ENCODE results near the gene MGAT4C. TPM values are rescaled to one million over a fixed set of nuclear protein-coding genes. Genes with fewer than 3 reads are reported as not detected.

The MGAT4C gene
- polyA plus RNA-seq, 3 donors, result 1.6 to 1.9 (median 1.6) TPM

DNA sequence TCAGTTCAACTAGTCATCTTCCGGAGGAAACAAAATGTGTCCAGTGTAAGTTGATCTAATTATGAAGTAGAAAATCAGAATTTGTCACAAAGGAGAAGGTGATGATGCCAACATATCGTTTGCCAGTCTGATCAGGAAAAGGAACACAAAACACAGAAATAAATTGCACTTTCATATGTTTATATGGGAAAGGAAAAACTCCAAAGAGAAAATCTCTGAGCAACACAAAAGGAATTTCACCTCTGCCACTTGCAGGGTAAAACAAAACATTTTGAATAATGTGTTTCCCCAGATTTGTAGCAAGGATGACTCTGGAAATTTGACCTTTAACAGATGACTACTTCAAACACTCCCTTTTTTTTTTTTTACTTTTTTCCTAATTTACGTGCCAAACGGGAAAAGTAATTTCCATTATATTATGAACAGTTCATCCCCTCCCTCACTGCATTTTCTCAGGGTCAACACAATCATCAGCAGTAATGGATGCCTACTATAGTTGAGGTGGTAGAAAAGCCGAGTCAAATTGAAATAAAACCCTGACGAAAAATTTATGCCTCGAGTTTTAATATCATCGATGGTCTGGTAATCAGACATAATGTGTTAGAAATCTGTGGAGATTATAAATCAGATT is 25.6 kb downstream of the MGAT4C start:
- DNase-seq (ENCODE audit: low read depth in 3 of 3, low spot score in 2 of 3), result no peak

DNA sequence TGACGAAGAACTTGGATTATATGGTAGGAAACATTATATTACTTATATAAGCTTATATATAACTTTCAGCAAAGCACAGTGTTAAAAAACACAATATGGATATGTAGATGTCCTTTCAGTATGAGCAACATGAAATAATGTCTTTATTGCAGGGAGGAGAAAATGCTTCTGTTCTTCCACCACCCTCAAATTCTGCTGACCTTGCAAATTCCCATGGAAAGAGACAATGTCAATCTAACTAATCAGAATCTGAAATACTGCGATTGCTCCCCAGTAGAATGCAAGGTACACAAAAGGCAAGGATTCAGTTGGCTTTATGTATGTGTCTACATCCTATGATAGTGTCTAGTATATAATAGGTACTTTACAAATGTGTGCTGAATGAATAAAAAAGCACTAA is 26.4 kb downstream of the MGAT4C start:
- DNase-seq (ENCODE audit: low read depth in 3 of 3, low spot score in 2 of 3), result no peak

DNA sequence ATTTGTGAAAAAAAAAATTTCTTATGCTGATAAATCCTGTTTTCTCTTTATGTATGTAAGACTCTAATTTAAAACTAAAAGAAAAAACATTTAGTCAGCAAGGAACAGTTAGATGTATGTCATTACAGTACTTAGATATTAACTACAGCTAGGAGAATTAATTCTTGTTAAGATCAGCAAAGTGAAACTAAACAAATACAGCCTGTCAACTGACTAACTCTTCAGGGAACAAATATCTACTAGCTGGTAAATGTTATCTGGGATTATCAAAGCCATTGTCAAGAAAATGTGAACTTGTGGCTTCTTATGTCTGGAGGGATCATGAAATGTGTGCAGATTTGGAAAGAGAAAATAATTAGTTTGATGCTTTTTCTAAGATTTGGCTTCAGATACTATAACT is 27.5 kb downstream of the MGAT4C start:
- no peak for DNase-seq (ENCODE audit: low read depth in 3 of 3, low spot score in 2 of 3)

DNA sequence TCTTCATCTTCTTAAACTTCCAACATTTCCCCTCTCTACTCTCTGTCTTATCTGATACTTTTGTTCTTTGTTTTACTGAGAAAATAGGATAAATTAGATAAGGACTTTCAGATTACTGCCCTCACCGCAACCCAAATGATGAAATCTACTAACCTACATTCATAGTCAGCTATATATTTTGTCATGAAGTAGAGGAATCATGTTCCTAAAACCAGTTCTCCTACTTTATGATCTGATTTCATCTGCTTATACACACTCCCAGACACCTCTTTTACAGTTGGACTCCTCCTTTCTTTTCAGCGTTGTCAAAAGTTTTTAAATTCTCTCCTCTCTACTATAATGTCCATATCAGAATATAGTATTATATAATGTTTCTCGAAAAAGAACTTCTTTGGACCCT is 29.7 kb downstream of the MGAT4C start:
- no peak for DNase-seq (ENCODE audit: low read depth in 3 of 3, low spot score in 2 of 3)

DNA sequence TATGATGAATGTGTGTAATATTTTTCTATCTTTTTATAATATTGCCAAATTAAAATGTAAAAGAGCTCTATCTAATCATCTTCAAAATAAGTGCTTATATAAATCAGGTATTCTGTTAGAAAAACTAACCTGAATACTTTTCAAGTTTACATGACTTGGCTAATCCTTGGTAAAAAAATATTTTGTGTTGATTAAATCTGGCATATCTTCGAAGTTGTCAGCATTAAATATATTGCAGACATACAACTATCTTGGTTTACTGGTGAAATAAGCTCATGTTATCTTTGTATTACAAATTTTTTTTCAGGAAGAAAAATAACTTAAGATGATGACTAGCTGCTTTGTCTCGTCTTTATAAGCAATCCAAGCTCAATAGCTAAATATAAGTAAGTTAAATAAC is 39.6 kb downstream of the MGAT4C start:
- DNase-seq (ENCODE audit: low read depth in 3 of 3, low spot score in 2 of 3), result no peak

DNA sequence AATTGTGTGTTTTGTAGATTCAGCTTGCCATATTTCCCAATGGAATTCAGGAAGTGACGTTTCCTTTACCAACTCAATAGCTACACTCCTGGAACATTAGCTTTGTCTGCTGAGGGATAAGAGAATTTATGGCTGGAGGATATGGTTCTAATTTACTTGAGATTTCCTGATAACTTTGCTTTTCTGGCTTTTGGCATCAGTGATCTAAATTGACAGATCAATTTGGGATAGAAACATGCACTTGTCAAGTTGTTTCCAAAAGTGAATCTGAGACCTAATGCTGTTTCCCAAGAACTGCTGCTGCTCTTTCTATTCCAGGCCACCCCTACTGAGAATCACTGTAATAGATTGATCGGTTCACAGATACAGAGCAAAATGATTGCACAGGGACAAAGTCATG is 43.2 kb downstream of the MGAT4C start:
- no peak for DNase-seq (ENCODE audit: low read depth in 3 of 3, low spot score in 2 of 3)

DNA sequence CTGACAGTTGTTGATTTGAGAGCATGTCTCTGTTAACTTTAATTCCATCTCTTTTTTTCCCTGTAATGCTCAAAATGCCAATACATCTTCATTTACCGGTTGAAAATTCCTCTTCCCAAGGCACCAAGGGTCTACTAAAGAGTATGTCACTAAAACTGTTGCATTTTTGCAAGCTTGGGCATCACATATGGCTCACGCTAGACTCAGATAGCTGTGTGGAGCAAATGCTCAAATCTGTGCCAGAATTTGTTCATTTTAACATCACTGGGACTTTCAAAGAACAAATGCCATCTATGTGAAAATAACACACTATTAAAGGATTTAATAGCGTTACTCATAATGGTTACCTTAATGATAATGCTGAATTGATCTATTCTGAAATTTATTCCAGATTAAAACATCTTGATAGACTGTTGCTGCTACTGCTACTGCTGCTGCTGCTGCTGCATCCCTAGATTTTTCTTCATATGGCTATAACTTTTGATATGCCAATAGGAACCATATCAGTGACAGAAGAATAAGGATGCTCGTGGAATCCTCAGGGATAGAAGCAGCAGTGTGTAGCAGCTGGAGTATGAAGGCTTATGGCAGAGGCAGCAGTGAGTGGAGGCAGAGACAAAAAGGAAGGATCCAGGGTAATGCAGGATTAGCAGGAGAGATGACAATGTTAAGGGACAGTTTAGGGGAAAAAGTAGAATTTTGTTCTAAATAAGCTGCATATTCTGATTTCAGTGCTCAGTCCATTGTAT is 57.3 kb downstream of the MGAT4C start:
- DNase-seq (ENCODE audit: low read depth in 3 of 3, low spot score in 2 of 3), result no peak

DNA sequence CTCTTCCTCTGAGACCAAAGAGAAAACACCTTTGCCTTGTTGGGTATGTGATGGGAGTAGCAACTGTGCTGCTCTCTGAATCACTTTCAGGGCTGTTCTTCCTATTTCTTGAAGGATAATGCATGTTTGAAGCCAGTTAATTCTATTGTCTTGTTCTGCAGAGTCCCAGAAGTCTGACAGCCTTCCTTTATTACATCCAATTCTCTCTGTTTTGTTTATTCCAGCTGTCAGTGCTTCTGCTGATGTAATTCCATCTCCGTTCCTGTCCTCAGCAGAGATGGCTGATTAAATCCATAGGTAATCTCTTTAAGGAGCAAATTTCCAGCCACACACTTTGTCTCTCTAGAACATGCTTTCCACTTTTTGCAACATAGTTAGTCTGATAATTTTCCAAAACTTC is 59.7 kb downstream of the MGAT4C start:
- DNase-seq (ENCODE audit: low read depth in 3 of 3, low spot score in 2 of 3), result no peak

DNA sequence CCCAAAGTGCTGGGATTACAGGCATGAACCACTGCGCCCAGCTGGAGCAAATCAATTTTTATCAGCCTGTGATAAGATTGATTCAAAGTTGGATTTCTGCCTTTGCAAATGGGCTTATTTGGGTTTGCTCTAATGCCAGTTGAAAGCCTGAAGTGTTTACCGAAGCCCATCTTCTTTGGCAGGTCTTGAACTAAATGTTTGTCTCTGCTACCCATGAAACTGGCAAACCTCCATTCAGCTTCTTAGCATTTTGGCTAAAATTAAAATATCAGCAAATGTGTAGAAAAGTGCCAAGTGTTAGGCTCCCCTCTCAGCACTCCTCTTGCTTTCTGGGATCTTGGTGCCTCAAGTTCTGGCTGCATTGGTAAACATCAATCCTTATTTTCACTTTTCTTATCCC is 61.5 kb downstream of the MGAT4C start:
- no peak for DNase-seq (ENCODE audit: low read depth in 3 of 3, low spot score in 2 of 3)

DNA sequence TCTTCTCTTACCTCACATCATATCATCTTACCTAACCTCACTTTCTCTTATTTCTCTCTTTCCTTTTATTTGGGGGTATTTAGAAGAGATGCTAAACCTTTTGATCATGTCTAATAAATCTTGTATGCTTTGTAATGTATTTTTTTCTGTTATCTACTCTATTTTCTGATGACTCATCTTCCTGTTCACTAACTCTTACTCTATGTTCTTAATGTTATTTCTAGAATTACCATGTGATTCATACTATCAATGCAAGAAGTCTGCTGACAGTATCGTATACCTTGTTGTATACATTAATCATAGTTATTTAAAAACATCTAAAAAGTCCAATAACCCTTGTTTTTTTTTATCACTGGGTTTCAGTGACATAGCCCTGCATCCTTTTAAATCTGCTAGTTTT is 62.3 kb downstream of the MGAT4C start:
- DNase-seq (ENCODE audit: low read depth in 3 of 3, low spot score in 2 of 3), result no peak

DNA sequence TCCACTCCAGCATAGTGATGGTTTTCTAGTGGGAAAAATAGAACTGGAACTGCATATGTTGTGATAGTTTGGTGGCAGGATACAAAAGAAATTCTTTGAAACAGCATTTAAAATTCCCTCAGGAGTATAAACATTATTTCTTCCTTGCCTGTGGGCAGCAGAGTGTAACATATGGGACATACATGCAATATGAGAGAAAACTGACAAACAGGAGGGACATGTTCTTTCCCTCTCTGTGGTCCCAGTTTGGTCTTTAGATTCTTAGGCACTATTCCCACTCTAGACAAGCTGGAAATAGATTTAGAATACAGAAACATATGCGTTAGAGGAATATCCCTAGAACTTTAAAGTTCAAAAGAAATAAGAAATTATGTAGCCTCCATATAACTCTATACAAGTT is 68.0 kb downstream of the MGAT4C start:
- no peak for DNase-seq (ENCODE audit: low read depth in 3 of 3, low spot score in 2 of 3)

DNA sequence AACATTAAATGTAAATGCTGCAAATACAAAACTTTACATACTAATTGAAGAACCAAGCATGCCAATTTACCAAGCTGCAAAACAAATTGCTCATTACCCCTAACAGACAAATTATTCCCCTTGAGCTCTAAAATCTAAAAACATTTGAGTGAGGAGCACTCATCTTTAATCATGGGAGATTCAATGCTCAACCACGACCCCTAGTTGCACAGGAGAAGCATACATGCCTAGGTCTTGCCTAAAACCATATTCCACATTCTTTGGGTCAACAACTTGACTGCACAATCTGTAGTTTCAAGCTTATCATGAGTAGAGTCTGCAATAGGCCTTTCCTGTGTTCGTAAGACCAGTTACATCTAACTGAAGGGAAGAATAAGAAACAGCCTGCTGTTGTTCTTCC is 69.7 kb downstream of the MGAT4C start:
- no peak for DNase-seq (ENCODE audit: low read depth in 3 of 3, low spot score in 2 of 3)

DNA sequence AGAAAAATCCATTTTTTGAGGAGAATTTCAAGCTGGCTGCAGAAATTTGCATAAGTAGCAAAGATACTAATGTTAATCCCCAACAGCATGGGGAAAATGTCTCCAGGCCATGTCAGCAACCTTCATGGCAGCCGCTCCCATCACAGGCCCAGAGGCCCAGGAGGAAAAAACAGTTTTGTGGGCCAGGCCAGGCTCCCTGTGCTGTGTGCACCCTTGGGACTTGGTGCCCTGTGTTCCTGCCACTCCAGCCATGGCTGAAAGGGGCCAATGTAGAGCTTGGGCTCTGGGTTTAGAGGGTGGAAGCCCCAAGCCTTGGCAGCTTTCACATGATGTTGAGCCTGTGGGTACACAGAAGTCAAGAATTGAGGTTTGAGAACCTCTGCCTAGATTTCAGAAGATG is 76.3 kb downstream of the MGAT4C start:
- DNase-seq (ENCODE audit: low read depth in 3 of 3, low spot score in 2 of 3), result no peak

DNA sequence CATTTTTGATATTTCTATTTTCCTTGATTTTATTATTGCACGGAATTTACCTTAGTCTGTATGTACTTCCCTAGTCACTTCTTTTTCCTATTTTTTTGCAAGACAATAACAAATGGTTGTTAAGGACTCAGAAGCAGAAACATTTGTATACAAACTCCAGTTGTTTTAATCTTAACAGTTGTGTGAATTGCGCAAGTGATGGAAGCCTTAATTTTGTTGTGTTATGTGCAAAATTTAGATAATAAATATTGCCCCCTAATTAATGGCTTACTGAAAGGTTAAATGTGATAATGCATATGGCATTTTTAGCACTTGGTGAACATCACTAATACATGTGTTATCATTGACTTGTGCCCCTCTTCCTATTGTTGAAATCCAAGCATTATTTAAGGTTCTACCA is 82.0 kb downstream of the MGAT4C start:
- no peak for DNase-seq (ENCODE audit: low read depth in 3 of 3, low spot score in 2 of 3)

DNA sequence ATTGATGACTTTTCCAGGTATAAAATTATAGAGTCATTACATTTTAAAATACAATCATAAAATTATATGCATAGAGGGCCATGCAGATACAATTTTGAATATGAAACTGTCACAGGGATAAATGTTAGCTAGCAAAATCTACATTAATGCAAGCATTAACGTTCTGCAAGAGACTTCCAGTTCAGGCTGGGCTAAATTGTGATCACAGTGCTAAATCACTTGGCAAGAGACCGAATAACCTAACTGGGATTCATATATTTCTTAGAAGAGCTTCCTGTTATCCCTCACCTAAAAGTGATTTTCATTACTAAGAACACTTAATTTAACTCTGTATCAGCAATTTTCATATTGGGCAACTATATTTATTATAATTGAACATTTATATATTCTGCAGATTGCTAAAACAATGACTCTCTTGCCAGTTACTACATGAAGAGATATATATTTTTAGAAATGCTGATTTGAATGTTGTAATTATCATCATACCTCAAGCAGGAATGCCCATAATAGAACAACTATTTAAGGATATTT is 83.2 kb downstream of the MGAT4C start:
- no peak for DNase-seq (ENCODE audit: low read depth in 3 of 3, low spot score in 2 of 3)

DNA sequence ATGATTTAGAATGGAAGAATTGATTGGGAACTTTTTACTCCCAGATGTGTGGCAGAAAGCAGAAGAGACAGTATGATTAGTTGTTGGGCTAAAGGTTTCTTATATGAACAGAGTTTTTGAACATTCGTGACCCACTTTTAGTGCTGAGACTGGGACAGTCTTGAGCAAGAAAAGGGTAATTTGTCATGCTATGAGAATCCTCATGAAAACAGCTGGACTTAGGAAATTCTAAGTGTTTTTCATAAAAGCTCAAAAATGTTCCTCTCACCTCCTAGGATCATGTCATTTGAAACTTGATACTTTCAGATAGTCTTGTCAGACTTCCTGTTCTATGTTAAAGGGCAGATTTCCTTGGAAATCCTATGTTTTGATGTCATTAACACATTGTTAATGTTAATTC is 86.1 kb downstream of the MGAT4C start:
- no peak for DNase-seq (ENCODE audit: low read depth in 3 of 3, low spot score in 2 of 3)

DNA sequence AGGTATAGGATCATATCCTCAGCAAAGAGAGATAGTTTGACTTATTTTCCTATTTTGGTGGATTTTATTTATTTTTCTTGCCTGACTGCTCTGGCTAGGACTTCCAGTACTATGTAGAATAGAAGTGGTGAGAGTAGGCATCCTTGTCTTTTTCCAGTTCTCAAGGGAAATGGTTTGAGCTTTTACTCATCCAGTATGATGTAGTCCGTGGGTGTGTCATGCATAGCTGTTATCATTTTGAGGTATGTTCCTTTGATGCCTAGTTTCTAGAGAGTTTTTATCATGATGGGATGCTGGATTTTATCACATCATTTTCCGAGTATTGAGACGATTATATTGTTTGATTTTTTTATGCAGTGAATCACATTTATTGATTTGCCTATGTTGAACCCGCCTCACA is 97.2 kb downstream of the MGAT4C start:
- DNase-seq (ENCODE audit: low read depth in 3 of 3, low spot score in 2 of 3), result no peak

DNA sequence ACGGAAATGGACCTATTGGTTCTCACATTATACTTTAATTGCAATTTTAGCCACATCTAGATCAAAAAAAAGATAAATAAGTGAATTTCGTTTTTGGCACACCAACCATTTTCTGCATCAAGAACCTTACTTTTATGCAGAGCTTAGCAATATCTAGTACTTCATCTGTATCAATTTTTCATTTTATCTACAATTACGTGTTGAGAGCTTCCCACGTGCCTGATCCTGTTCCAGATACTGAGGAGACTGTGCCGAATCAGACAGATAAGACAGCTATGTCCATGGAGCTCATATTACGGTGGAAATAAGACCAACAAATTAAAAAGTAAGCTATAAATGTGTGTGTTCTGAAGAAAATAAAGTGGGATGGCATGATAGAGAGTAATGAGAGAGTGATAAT is 101.6 kb downstream of the MGAT4C start:
- no peak for DNase-seq (ENCODE audit: low read depth in 3 of 3, low spot score in 2 of 3)

DNA sequence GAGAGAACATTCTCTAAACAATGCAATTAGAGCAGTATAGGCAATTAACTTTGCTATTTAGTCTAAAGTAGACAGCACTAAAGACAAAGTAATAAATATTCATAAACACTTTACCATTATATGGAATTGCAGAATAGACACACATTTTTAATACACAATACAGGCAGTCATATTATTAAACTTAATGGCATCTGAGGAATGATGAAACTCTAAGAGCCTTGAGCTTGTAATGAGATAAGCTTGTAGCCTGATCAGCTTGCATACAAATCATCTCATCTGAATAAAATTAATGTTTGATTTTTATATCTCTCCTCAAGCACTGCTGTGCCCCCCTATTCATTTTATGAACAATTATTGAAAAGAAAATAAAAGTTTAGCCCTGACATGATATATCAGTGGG is 107.6 kb downstream of the MGAT4C start:
- no peak for DNase-seq (ENCODE audit: low read depth in 3 of 3, low spot score in 2 of 3)

DNA sequence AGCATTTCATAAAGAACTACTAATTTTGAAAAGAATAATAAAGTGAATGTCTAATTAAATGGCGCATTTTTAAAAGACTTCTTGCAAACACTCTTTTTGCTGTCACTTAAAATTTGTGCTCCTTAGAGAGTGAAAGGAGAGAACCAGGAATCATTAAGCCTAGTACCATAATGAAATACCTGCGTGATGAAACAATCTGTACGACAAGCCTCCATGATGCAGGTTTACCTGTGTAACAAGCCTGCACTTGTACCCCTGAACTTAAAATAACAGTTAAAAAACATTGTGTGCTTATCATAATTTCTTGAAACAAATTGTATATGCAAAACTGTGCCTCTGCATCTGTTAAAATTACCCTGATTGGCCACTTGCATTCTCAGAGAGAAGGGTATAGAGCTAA is 108.1 kb downstream of the MGAT4C start:
- DNase-seq (ENCODE audit: low read depth in 3 of 3, low spot score in 2 of 3), result no peak

DNA sequence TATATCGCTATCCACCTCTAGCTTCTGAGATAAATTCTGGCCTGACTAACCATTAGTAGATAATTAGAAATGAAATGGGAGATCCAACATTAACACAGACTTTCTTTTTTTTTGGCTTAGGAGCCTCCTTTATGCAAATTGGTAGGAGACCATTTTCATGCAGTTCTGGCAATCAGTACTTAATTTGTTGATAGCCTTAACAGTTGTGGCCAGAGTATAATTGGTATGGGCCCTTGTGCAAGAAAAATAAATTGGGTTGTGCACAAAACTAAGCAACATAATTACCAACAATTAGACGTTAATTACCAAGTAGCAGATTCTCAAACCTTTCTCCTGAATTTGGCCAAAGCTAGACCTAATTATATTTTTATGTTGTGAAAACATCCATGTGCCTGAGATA is 111.0 kb downstream of the MGAT4C start:
- no peak for DNase-seq (ENCODE audit: low read depth in 3 of 3, low spot score in 2 of 3)

DNA sequence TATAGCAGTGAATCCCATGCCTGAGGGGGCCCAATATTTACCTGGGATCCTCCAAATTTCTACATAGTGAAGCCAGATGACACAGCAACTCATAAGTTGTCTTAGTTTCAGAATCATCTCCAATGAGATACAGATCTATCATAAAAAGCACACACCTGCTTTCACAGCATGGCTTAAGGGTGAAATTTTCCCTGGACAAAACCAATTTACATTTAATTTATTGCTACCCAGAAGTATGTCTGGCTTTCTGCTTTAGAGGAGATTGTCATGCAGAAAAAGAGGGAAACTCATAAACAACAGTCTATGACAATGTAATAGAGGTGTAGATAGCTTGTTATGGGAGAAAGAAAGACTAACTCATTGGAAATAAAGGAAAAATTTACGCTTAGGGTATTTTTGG is 113.0 kb downstream of the MGAT4C start:
- no peak for DNase-seq (ENCODE audit: low read depth in 3 of 3, low spot score in 2 of 3)

DNA sequence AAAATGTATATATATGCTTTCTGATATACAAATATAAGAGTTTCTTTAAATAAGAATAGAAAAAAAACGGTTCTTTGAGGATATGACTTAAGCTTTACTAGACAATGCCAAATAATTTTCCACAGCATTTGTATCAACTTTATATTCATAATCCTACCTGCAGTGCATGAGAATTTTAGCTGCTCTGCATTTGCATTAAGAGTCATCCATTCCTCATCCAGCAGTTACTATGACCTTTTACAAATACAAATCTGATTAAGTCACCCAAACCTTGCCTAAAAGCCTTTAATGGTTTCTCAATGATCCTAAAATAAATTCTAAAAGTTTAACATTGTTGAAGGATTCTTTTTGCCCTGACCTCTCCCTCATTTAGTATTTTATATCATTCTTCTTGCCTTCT is 116.5 kb downstream of the MGAT4C start:
- no peak for DNase-seq (ENCODE audit: low read depth in 3 of 3, low spot score in 2 of 3)

Data from right renal cortex interstitium (tissue), 3 donors.